ENCODE data around the gene PRKAG2.

DNA sequence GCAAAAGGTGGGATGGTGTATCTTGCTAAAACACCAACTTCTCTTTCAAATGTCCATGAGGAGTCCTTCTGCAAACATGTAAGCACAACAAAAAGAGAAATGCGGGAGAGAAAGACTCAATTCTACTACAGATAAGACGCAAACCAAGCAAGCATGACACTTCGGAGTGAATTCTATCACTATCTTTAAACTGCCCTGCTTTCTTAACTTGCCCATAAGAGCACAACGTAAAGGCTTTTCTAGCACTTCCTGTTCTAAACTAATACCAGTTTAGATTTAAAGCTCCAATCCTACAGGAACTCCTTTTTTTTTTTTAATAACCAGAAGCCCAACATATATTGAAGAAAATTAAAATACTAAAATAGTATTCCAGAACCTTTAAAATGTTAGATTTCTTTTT is 365.6 kb downstream of the PRKAG2 start:
- TF ChIP-seq, protein P1, sequence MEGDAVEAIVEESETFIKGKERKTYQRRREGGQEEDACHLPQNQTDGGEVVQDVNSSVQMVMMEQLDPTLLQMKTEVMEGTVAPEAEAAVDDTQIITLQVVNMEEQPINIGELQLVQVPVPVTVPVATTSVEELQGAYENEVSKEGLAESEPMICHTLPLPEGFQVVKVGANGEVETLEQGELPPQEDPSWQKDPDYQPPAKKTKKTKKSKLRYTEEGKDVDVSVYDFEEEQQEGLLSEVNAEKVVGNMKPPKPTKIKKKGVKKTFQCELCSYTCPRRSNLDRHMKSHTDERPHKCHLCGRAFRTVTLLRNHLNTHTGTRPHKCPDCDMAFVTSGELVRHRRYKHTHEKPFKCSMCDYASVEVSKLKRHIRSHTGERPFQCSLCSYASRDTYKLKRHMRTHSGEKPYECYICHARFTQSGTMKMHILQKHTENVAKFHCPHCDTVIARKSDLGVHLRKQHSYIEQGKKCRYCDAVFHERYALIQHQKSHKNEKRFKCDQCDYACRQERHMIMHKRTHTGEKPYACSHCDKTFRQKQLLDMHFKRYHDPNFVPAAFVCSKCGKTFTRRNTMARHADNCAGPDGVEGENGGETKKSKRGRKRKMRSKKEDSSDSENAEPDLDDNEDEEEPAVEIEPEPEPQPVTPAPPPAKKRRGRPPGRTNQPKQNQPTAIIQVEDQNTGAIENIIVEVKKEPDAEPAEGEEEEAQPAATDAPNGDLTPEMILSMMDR (conservative IDR thresholded peaks at IDR 0.05; ENCODE audit: low read depth, low read length), result no peak
- TF ChIP-seq EZH2 (IDR thresholded peaks at IDR 0.05; ENCODE audit: low read length, unreplicated experiment) (no peak), EZH2phosphoT487 (IDR thresholded peaks at IDR 0.05; ENCODE audit: borderline replicate concordance, low read length) (no peak)

All from PC-3 (cell line).